ENCODE results near the gene TRAPPC3L. TPM values are rescaled to one million over a fixed set of nuclear protein-coding genes. Genes with fewer than 3 reads are reported as not detected.

The TRAPPC3L gene
- total and polyA plus RNA-seq, 12 donors: 0.03 to 0.26 (median 0.22) TPM; not detected in 4

DNA sequence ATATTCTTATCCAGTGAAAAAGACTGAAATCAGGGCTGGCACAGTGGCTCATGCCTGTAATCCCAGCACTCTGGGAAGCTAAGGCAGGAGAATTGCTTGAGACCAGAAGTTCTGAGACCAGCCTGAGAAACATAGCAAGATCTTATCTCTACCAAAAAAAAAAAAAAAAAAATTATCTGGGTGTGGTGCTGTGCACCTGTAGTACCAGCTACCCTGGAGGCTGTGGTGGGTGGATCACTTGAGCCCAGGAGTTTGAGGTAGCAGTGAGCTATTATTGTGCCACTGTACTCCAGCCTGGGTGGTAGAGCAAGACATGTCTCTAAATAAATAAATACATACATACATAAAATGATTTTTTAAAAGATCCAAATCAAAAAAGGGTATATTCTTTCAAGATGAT is 78.0 kb downstream of the TRAPPC3L start:
- Histone ChIP-seq H3K4me3 (no peak overlapping the region), H3K9me3 (no peaks in the 10 kb centered on the region), H3K27ac (no peak overlapping the region), H3K4me1 (peaks cover 0 to 33% (median under 1%) of the 10 kb centered on the region in 9 donors), H3K36me3 (no peaks in the 10 kb centered on the region), H3K27me3 (peaks cover 0 to 15% (median 9%) of the 10 kb centered on the region in 7 donors)
- no peak for ATAC-seq
- intact Hi-C loops (cut with DNase I): no loop called here
- TF ChIP-seq, protein P1, sequence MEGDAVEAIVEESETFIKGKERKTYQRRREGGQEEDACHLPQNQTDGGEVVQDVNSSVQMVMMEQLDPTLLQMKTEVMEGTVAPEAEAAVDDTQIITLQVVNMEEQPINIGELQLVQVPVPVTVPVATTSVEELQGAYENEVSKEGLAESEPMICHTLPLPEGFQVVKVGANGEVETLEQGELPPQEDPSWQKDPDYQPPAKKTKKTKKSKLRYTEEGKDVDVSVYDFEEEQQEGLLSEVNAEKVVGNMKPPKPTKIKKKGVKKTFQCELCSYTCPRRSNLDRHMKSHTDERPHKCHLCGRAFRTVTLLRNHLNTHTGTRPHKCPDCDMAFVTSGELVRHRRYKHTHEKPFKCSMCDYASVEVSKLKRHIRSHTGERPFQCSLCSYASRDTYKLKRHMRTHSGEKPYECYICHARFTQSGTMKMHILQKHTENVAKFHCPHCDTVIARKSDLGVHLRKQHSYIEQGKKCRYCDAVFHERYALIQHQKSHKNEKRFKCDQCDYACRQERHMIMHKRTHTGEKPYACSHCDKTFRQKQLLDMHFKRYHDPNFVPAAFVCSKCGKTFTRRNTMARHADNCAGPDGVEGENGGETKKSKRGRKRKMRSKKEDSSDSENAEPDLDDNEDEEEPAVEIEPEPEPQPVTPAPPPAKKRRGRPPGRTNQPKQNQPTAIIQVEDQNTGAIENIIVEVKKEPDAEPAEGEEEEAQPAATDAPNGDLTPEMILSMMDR (IDR thresholded peaks at IDR 0.05): no peak
- no peak for DNase-seq

DNA sequence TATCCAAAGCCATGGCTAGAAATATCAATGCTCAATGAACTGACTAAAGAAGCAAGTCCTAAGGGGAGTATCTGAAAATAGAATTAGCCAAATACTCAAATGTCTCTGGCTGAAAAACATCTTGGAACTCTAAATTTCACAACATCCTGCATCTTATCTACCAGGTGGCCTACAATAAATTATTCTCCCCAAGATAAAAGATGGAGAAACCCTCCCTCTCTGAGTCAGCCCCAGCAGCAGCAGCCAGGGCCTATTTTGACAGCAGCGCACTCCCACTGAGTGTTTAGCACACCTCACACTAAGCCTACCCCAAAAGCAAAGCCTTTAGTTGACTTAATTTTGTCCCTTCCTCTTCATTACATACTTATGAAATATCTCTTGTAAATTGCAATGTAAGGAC is 78.4 kb downstream of the TRAPPC3L start:
- Histone ChIP-seq H3K4me3 (no peak overlapping the region), H3K27me3 (peaks cover 0 to 19% (median 10%) of the 10 kb centered on the region in 7 donors), H3K9me3 (no peaks in the 10 kb centered on the region), H3K36me3 (no peaks in the 10 kb centered on the region), H3K27ac (no peak overlapping the region), H3K4me1 (peaks cover 0 to 36% (median 5%) of the 10 kb centered on the region in 9 donors)
- DNase-seq (no peak), ATAC-seq (no peak)
- intact Hi-C loops (cut with DNase I): no loop called here
- TF ChIP-seq, protein P1 (IDR thresholded peaks at IDR 0.05): no peak
- WGBS, 2 donors: 96 to 97% methylated on average over 1 of the region's 1 CpG

DNA sequence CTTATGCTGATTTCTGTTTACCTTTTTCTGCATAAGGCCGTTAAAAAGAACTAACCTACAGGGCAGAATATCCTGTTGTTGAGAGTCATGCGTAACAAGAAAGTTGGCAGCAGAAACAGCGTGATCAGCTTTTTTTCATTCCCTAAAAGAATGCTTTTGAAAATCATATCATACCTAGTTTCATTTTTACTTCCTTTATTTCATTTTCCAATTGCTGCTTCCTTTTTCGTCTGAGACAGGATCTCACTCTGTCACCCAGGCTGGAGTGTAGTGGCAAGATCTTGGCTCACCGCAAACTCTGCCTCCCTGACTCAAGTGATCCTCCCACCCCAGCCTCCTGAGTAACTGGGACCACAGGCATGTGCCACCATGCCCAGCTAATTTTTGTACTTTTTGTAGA is 80.2 kb downstream of the TRAPPC3L start:
- intact Hi-C loops (cut with DNase I): no loop called here
- Histone ChIP-seq H3K27me3 (peaks cover 0 to 22% (median 10%) of the 10 kb centered on the region in 7 donors), H3K36me3 (no peaks in the 10 kb centered on the region), H3K9me3 (no peaks in the 10 kb centered on the region), H3K4me1 (peaks cover 0 to 42% (median 5%) of the 10 kb centered on the region in 9 donors), H3K4me3 (no peak overlapping the region), H3K27ac (peak overlapping the region in 1 of 10 donors; percentile 90)
- ATAC-seq (peak in 2 of 8 donors; percentile 14 to 20), DNase-seq (no peak)
- TF ChIP-seq, protein P1 (IDR thresholded peaks at IDR 0.05): no peak
- WGBS, 2 donors: 68 to 76% methylated on average over 5 of the region's 5 CpGs

DNA sequence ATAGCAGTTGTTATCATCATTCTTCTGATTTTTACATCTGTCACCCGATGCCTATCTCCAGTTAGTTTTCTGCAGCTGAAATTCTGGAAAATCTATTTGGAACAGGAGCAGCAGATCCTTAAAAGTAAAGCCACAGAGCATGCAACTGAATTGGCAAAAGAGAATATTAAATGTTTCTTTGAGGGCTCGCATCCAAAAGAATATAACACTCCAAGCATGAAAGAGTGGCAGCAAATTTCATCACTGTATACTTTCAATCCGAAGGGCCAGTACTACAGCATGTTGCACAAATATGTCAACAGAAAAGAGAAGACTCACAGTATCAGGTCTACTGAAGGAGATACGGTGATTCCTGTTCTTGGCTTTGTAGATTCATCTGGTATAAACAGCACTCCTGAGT is 82.2 kb downstream of the TRAPPC3L start:
- no peak for ATAC-seq
- Histone ChIP-seq H3K27me3 (peaks cover 0 to 22% (median 10%) of the 10 kb centered on the region in 7 donors), H3K4me3 (peak overlapping the region in 1 of 10 donors; percentile 65), H3K4me1 (peaks cover 0 to 42% (median 3%) of the 10 kb centered on the region in 9 donors), H3K9me3 (no peaks in the 10 kb centered on the region), H3K36me3 (no peaks in the 10 kb centered on the region), H3K27ac (peak overlapping the region in 1 of 10 donors; percentile 90)
- 90 to 96% methylated on average over 4 of the region's 4 CpGs for WGBS, 2 donors
- DNase-seq: no peak
- intact Hi-C loops (cut with DNase I): no loop called here
- TF ChIP-seq, protein P1 (IDR thresholded peaks at IDR 0.05): no peak

All from heart right ventricle (tissue), 16 donors.